AG09319 (cell line): ENCODE measurements around the gene NCDN.
"Not testable (repeated sequence)": the region's sequence is repeated elsewhere in the genome, so short reads cannot be mapped to it uniquely, and the experiment has no call there.

ENCODE experiments used
- DNase-seq: peaks from one replicate; pipeline ENCODE4 v3.0.0-alpha.2; 2010; ENCODE audit warnings: low read depth; ENCODE audit errors: extremely low read depth
- TF ChIP-seq, protein P1 (sequence below): IDR thresholded peaks from 2 replicates; pipeline ENCODE4 v1.5.1; 2011; ENCODE audit warnings: low read depth, mild to moderate bottlenecking, inconsistent platforms, low read length, moderate library complexity

The NCDN gene

DNA sequence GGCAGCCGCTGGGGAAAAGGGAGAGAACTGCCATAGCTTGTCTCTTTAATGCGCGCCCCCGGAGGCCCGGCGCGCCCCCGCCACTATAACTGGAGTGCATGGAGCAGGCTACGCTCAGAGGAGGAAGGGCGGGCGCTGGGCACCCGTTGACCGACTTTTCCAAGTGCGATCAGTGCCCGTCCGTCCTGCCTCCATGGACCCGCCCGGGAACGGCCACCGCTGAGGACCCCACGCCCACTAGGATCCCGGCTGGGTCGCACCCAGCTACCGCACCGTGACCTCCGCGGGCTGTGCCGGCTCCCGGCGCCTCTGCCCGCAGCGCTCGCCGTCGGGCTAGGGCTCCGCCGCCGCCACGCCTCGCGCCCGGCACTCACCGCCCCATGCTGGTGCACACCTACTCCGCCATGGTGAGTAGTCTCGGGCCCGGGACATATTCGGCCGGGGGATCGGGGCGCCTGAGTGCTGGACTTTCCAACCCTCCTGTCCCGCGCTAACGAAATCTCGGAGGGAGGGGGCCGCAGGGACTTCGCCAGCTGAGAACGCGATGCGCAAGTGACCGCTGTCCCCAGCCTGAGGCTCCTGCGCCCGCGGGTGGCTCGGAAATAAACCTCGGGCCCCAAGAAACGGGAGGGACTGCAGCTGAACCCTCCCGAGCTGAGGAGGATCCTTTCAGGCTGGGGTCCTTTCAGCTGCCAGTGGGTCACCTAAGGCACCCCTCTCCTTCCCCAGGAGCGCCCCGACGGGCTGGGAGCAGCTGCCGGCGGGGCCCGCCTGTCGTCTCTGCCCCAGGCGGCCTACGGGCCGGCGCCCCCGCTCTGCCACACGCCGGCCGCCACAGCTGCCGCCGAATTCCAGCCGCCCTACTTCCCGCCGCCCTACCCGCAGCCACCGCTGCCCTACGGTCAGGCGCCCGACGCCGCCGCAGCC lies 15.9 kb downstream of the NCDN start, which contains the start of gene TFAP2E:
Gene TFAP2E, plus strand, starts transcription at position 117 of the 927 bp plus-strand sequence. Its CDS starts 264 bp downstream, at position 381.
- no peak for DNase-seq
- TF ChIP-seq, protein P1, sequence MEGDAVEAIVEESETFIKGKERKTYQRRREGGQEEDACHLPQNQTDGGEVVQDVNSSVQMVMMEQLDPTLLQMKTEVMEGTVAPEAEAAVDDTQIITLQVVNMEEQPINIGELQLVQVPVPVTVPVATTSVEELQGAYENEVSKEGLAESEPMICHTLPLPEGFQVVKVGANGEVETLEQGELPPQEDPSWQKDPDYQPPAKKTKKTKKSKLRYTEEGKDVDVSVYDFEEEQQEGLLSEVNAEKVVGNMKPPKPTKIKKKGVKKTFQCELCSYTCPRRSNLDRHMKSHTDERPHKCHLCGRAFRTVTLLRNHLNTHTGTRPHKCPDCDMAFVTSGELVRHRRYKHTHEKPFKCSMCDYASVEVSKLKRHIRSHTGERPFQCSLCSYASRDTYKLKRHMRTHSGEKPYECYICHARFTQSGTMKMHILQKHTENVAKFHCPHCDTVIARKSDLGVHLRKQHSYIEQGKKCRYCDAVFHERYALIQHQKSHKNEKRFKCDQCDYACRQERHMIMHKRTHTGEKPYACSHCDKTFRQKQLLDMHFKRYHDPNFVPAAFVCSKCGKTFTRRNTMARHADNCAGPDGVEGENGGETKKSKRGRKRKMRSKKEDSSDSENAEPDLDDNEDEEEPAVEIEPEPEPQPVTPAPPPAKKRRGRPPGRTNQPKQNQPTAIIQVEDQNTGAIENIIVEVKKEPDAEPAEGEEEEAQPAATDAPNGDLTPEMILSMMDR: no peak

DNA sequence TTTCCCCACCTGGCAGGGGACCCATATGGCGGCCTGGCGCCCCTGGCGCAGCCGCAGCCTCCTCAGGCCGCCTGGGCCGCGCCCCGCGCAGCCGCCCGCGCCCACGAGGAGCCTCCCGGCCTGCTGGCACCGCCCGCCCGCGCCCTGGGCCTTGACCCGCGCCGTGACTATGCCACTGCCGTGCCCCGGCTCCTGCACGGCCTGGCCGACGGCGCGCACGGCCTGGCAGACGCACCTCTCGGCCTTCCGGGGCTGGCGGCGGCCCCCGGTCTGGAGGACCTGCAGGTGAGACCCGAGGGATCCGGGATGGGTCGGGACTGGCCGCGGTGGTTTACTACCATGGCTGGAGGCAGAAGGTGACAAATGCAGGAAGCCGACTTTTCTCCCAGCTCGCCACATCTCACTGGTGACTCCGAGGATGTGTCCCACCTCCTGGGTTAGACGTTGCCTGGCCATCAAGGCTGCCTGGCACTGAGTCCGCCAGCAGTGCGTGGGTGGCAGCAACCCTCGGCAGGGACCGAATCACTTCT lies 16.6 kb downstream of the NCDN start:
- TF ChIP-seq, protein P1: no peak
- DNase-seq: no peak

DNA sequence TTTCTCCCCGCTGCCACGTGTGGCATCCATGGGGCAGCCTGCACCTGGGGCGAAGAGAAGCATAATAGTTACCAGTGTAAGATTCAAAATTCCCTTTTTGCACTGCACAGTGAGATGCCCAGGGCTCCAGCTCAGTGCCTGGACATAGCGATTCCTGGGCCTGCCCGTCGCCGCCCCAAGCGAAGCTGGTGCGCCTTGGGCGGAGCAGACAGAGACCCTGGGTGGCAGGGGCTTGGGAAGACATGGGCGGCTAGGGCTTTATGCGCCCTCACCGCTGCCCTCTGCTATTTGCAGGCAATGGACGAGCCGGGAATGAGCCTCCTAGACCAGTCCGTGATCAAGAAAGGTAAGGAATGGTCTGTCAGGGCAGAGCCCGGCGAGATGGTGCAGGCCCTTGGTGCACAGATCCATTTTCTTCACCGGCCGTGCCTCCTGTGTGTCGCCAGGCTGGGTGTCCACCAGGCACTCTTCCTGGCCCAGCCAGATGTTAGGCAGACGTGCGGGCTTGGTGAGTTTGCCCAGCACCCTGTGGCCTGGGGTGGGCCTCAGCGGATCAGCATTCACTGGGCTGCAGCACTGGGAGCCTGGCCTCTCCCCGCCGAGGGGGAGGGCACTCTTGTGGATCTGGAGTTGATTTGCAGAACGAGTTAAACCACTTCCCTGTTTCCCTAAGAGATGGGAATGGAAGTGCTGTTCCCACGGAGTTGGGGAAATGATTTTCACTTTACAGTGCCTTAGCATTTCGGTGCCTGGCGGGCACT lies 17.2 kb downstream of the NCDN start:
- no peak for DNase-seq
- TF ChIP-seq, protein P1: no peak

DNA sequence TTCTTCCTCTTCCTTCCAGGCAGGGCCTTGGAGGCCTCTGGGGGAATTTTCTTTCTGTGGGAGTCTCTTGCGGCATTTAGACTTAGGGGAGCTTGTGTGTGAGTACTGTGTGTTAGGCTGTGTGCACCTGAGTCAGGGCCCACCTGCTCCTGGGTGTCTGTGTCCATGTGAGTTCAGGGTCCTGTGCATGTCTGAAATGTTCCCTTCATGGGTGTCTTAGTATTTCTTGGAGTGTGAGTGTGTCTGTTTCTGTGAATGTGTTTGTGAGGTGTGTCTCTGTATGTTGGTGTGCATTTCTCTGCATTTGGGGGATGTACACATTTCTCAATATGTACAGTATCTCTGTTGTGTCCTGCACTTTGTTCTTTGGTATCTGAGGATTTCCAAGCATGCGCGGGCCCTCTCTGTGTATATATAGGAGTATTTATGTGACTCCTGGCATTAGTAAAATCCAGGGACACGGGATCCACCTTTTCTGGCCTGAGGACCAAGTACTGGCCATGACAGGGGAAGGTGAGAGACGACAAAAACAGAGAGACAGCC lies 17.9 kb downstream of the NCDN start:
- TF ChIP-seq, protein P1: no peak
- no peak for DNase-seq

DNA sequence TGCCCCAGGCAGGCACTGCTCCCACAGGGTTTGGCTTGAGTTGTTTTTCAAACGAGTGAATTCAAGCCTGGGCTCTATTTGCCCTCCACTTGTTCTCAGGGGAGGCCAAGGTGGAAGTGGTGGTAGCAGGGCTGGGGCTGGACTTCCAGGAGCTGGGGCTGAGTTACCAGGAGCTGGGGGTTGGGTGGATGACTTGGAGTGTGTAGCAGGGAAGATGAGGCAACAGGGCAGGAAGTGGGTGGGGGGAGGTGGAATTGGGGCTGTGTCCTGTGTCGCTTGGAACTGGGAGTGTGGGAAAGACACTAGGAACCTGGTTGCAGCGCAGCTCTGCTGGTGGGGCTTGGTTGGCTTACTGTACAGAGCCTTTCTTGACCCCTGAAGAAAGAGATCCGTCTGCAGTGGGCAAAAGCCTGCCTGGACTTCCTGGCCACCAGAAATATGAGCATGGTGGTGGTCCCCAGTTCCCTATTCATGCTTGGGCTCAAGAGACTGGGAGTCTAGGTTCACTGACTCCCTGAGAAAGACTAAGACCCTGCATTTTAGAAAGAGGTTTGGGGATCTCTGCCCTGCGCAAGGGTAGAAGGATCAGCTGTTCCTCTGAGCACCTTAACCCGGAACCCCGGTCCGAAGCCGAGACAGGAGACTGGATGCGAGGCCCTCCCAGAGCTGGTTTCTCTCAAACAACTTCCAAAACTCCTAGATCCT lies 18.6 kb downstream of the NCDN start:
- DNase-seq: no peak
- TF ChIP-seq, protein P1: no peak

DNA sequence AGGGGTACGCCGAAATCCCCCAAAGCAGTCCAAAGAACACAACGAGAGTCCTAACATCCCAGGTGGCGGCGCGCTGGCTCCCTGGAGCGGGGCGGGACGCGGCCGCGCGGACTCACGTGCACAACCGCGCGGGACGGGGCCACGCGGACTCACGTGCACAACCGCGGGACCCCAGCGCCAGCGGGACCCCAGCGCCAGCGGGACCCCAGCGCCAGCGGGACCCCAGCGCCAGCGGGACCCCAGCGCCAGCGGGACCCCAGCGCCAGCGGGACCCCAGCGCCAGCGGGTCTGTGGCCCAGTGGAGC lies 19.1 kb downstream of the NCDN start:
- not testable (repeated sequence) for DNase-seq

DNA sequence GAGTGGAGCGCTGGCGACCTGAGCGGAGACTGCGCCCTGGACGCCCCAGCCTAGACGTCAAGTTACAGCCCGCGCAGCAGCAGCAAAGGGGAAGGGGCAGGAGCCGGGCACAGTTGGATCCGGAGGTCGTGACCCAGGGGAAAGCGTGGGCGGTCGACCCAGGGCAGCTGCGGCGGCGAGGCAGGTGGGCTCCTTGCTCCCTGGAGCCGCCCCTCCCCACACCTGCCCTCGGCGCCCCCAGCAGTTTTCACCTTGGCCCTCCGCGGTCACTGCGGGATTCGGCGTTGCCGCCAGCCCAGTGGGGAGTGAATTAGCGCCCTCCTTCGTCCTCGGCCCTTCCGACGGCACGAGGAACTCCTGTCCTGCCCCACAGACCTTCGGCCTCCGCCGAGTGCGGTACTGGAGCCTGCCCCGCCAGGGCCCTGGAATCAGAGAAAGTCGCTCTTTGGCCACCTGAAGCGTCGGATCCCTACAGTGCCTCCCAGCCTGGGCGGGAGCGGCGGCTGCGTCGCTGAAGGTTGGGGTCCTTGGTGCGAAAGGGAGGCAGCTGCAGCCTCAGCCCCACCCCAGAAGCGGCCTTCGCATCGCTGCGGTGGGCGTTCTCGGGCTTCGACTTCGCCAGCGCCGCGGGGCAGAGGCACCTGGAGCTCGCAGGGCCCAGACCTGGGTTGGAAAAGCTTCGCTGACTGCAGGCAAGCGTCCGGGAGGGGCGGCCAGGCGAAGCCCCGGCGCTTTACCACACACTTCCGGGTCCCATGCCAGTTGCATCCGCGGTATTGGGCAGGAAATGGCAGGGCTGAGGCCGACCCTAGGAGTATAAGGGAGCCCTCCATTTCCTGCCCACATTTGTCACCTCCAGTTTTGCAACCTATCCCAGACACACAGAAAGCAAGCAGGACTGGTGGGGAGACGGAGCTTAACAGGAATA lies 19.7 kb downstream of the NCDN start:
- TF ChIP-seq, protein P1: no peak

More for the DNA sequence above, 19.7 kb downstream of the NCDN start:
- no peak for DNase-seq
